KMS-11 (cell line): ENCODE measurements around the gene OR51A2.

ENCODE experiments used
- H2AFZ ChIP-seq: fragments of 200-600 bp; sonication (generic); 2 replicates; pipeline ENCODE4 v1.6.1; 2016; ENCODE audit warnings: antibody characterized with exemption, mixed run types, low read depth
- H3K27ac ChIP-seq: fragments of 200-600 bp; sonication (generic); 2 replicates; pipeline ENCODE4 v1.6.1; 2016; ENCODE audit warnings: mild to moderate bottlenecking, mixed run types
- H3K27me3 ChIP-seq: fragments of 200-600 bp; sonication (generic); 2 replicates; pipeline ENCODE4 v1.6.1; 2017; ENCODE audit warnings: mild to moderate bottlenecking, low read depth, mixed run types, moderate library complexity; ENCODE audit not compliant: insufficient read depth
- H3K36me3 ChIP-seq: fragments of 200-600 bp; sonication (generic); 2 replicates; pipeline ENCODE4 v1.6.1; 2017; ENCODE audit warnings: mild to moderate bottlenecking, mixed run types; ENCODE audit not compliant: insufficient read depth
- H3K4me1 ChIP-seq: fragments of 200-600 bp; sonication (generic); 2 replicates; pipeline ENCODE4 v1.6.1; 2016; ENCODE audit warnings: mild to moderate bottlenecking, low read depth, mixed run types; ENCODE audit not compliant: poor library complexity, severe bottlenecking
- H3K4me2 ChIP-seq: fragments of 200-600 bp; sonication (generic); 2 replicates; pipeline ENCODE4 v1.7.0; 2016; ENCODE audit warnings: mild to moderate bottlenecking, mixed run types
- H3K4me3 ChIP-seq: fragments of 200-600 bp; sonication (generic); IDR thresholded peaks from 2 replicates; pipeline ENCODE4 v1.6.1; 2017; ENCODE audit warnings: low read depth, low read length, mixed read lengths; ENCODE audit not compliant: insufficient read depth
- H3K79me2 ChIP-seq: fragments of 200-600 bp; sonication (generic); 2 replicates; pipeline ENCODE4 v1.6.1; 2016; ENCODE audit warnings: low read depth, mixed run types; ENCODE audit not compliant: insufficient read depth
- H3K9ac ChIP-seq: fragments of 200-600 bp; sonication (generic); 2 replicates; pipeline ENCODE4 v1.6.1; 2016; ENCODE audit warnings: mild to moderate bottlenecking, mixed run types
- H4K20me1 ChIP-seq: fragments of 200-600 bp; sonication (generic); 2 replicates; pipeline ENCODE4 v1.6.1; 2016; ENCODE audit warnings: mild to moderate bottlenecking, mixed run types; ENCODE audit not compliant: insufficient read depth
- CTCF ChIP-seq: fragments of 200-600 bp; sonication (generic); conservative IDR thresholded peaks from 2 replicates; pipeline ENCODE4 v1.6.1; 2017; ENCODE audit warnings: low read depth, mild to moderate bottlenecking, antibody characterized with exemption, low read length, moderate library complexity, mixed read lengths

Gene OR51A2

GRCh38 chr11:4926608-4927007 lies 28.9 kb downstream of the OR51A2 start:
- no peaks in the 10 kb centered on the region for H3K4me1 ChIP-seq
- no peaks in the 10 kb centered on the region for H3K36me3 ChIP-seq
- H4K20me1 ChIP-seq = no peaks in the 10 kb centered on the region
- no peak overlapping the region for H2AFZ ChIP-seq
- no peaks in the 10 kb centered on the region for H3K79me2 ChIP-seq
- no peak overlapping the region for H3K4me3 ChIP-seq
- H3K27me3 ChIP-seq = no peaks in the 10 kb centered on the region
- H3K27ac ChIP-seq = no peak overlapping the region
- TF ChIP-seq CTCF = no peak
- H3K9ac ChIP-seq = no peak overlapping the region
- H3K4me2 ChIP-seq = no peak overlapping the region

GRCh38 chr11:4924239-4924638 lies 31.3 kb downstream of the OR51A2 start, which contains the start of gene OR51G1:
Gene OR51G1 (minus strand): TSS chr11:4924339. CDS start chr11:4924339, 0 bp downstream.
- Histone ChIP-seq H3K4me2 (no peak within 1 kb of the TSS), H3K36me3 (no peaks in the 10 kb centered on the region), H3K27me3 (no peaks in the 10 kb centered on the region), H3K79me2 (no peaks in the 10 kb centered on the region), H4K20me1 (no peaks in the 10 kb centered on the region), H2AFZ (no peak within 1 kb of the TSS), H3K4me1 (no peaks in the 10 kb centered on the region), H3K27ac (no peak within 1 kb of the TSS), H3K9ac (no peak within 1 kb of the TSS), H3K4me3 (no peak within 1 kb of the TSS)
- no peak for TF ChIP-seq CTCF

- no peaks in the 10 kb centered on the region for H3K79me2 ChIP-seq
- no peak overlapping the region for H3K4me2 ChIP-seq
These were observed 33.2 kb downstream of the OR51A2 start for GRCh38 chr11:4922304-4922703.

GRCh38 chr11:4921796-4922195 lies 33.7 kb downstream of the OR51A2 start:
- Histone ChIP-seq H3K79me2 (no peaks in the 10 kb centered on the region), H3K4me1 (no peaks in the 10 kb centered on the region), H4K20me1 (no peaks in the 10 kb centered on the region), H2AFZ (no peak overlapping the region), H3K4me2 (no peak overlapping the region), H3K27ac (no peak overlapping the region), H3K4me3 (no peak overlapping the region), H3K27me3 (no peaks in the 10 kb centered on the region), H3K9ac (no peak overlapping the region), H3K36me3 (no peaks in the 10 kb centered on the region)
- no peak for TF ChIP-seq CTCF

More at GRCh38 chr11:4922304-4922703, 33.2 kb downstream of the OR51A2 start:
- Histone ChIP-seq H3K4me3 (no peak overlapping the region), H2AFZ (no peak overlapping the region), H3K36me3 (no peaks in the 10 kb centered on the region), H3K4me1 (no peaks in the 10 kb centered on the region), H3K9ac (no peak overlapping the region), H4K20me1 (no peaks in the 10 kb centered on the region), H3K27ac (no peak overlapping the region), H3K27me3 (no peaks in the 10 kb centered on the region)
- no peak for TF ChIP-seq CTCF
